SK-N-MC (cell line): Measurements from ENCODE around the gene RBM19.

ENCODE experiments used
- DNase-seq: peaks from one replicate; pipeline ENCODE4 v3.0.0-alpha.2; 2011; ENCODE audit warnings: low read depth, low spot score
- H3K27ac ChIP-seq: fragments of 200-600 bp; sonication (generic); 2 replicates; pipeline ENCODE4 v1.5.1; 2016; ENCODE audit warnings: mixed run types
- H3K36me3 ChIP-seq: fragments of 200-600 bp; sonication (generic); 2 replicates; pipeline ENCODE4 v1.6.1; 2017; ENCODE audit warnings: antibody characterized with exemption, low read length, mixed read lengths; ENCODE audit not compliant: insufficient read depth
- H3K4me3 ChIP-seq: fragments of 200-600 bp; sonication (generic); 2 replicates; pipeline ENCODE4 v1.5.1; 2016
- H3K9ac ChIP-seq: fragments of 200-600 bp; sonication (generic); 2 replicates; pipeline ENCODE4 v1.8.0; 2017; ENCODE audit warnings: mixed run types, mixed read lengths; ENCODE audit not compliant: insufficient read length
- H3K9me3 ChIP-seq: fragments of 200-600 bp; sonication (generic); 2 replicates; pipeline ENCODE4 v1.6.1; 2017; ENCODE audit warnings: low read depth, mild to moderate bottlenecking, antibody characterized with exemption, low read length, moderate library complexity, mixed read lengths
- EZH2 ChIP-seq: fragments of 200-600 bp; sonication (generic); IDR thresholded peaks from one replicate; pipeline ENCODE4 v1.6.1; 2017; ENCODE audit warnings: antibody characterized with exemption
- FOXP2 ChIP-seq: optimal IDR thresholded peaks from 2 replicates; pipeline ENCODE3; 2011; ENCODE audit warnings: mild to moderate bottlenecking, moderate library complexity; ENCODE audit not compliant: insufficient read depth; ENCODE audit errors: extremely low read length, control extremely low read depth
- POLR2AphosphoS5 ChIP-seq: IDR thresholded peaks from 2 replicates; pipeline ENCODE4 v1.6.1; 2012; ENCODE audit warnings: mild to moderate bottlenecking, low read depth, low read length, borderline replicate concordance

RBM19 gene

DNA sequence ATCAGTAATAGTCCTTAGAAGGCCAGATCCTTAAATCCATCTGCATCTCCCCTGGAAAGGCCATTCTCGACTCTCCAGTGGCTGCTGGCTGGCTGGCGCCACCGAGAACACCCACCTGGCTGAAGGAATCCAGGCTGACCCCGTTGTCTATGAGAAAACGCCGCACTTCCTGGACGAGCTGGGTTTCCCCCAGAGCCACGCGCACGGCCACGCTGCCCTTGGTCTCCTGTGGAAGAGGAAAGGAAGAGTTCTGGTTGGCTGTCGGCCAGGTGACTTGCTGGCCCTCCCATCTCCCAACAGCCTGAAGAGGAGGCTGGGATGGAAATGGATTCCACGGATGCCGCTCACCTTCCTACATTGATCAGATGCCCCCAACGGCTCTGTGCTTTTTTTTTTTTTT is 23.9 kb downstream of the RBM19 start:
- H3K36me3 ChIP-seq = peaks cover 23% of the 10 kb centered on the region; the same call in 1 of the 2 replicates
- no peak overlapping the region for H3K9ac ChIP-seq
- TF ChIP-seq POLR2AphosphoS5 (no peak), FOXP2 (no peak), EZH2 (no peak)
- H3K9me3 ChIP-seq = no peaks in the 10 kb centered on the region
- H3K4me3 ChIP-seq = no peak overlapping the region
- DNase-seq = no peak
- H3K27ac ChIP-seq = no peak overlapping the region

DNA sequence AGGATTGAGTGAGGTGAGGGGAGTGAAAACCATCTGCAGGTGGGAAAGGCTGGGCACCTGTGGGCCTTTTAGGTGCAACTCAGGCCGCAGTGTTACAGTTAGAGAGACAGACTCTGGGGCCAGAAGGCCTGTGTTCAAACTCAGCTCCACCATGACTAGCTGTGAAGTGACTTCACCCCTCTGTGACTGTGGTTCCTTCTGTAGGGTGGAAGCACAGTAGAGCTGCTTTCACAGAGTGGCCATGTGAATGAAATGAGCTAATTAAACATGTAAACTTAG is 25.0 kb downstream of the RBM19 start:
- H3K27ac ChIP-seq = no peak overlapping the region
- no peak for DNase-seq
- H3K4me3 ChIP-seq = no peak overlapping the region
- H3K9ac ChIP-seq = no peak overlapping the region
- H3K9me3 ChIP-seq = no peaks in the 10 kb centered on the region
- TF ChIP-seq FOXP2 (no peak), EZH2 (no peak), POLR2AphosphoS5 (no peak)
- H3K36me3 ChIP-seq = peaks cover 21% of the 10 kb centered on the region; the same call in 1 of the 2 replicates

DNA sequence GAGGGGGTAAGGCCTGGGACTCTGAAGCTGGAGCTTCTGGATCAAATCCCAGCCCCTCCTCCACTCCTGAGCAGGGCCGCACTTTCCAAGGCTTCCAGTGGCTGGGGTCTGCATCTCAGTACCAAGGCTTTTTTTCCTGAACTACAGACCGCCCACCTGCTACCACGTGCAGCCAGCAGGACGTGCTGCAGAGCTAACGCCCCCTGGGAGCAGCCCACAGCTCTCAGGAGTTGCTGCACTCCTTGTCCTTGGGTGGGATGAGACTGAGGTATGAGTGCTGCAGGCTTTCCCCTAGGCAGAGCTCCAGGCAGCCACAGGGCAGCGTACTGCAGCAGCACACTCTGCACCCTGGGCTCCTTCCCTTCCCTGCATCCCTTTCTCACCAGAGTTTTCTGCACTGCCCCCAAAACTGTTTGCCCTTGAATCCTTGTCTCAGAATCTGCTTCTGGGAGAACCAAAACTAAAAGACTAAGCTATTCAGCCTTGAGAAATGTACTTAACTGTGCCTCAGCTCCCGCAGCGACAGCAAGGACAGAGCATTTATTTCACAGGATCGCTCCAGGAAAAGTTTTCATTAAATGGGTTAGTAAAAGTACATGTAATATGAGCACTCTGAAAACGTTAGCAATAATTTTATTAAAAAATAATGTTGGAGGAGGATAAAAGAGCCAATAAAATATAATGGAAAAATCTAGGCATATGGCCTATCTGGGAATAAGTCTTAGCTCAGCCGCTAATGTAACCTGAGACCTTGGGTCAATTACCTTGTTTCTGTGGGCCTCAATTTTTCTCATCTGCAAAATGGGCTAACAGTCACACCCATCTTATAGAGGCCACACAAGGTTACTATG is 25.5 kb downstream of the RBM19 start:
- H3K36me3 ChIP-seq = peaks cover 16% of the 10 kb centered on the region; the same call in 1 of the 2 replicates

DNA sequence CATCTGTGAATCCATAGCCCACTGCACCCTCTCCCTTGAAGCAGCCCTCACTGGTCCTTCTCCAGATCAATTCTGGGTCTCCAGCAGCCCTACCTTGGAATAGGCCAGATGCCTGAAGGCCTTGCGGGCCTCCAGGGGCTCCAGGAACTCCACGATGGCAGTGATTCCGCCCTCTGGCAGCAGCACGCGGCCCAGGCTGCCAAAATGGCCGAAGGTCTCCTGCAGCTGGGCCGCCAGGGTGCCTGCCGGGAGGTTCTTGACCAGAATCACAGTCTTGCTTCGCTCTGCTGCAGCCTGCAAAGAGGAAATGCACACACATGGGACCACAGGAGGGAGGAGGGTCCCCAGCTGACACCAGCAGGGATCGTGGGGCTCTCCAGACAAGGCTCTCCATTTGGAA is 26.3 kb downstream of the RBM19 start:
- no peak overlapping the region for H3K9ac ChIP-seq
- no peak for DNase-seq
- TF ChIP-seq FOXP2 (no peak), EZH2 (no peak), POLR2AphosphoS5 (no peak)
- H3K36me3 ChIP-seq = peaks cover 14% of the 10 kb centered on the region; the same call in 1 of the 2 replicates
- H3K27ac ChIP-seq = no peak overlapping the region
- H3K4me3 ChIP-seq = no peak overlapping the region
- H3K9me3 ChIP-seq = no peaks in the 10 kb centered on the region

More for the DNA sequence above, 25.5 kb downstream of the RBM19 start:
- TF ChIP-seq EZH2 (no peak), POLR2AphosphoS5 (no peak), FOXP2 (no peak)
- Histone ChIP-seq H3K9ac (no peak overlapping the region), H3K4me3 (no peak overlapping the region), H3K9me3 (no peaks in the 10 kb centered on the region), H3K27ac (no peak overlapping the region)
- no peak for DNase-seq

DNA sequence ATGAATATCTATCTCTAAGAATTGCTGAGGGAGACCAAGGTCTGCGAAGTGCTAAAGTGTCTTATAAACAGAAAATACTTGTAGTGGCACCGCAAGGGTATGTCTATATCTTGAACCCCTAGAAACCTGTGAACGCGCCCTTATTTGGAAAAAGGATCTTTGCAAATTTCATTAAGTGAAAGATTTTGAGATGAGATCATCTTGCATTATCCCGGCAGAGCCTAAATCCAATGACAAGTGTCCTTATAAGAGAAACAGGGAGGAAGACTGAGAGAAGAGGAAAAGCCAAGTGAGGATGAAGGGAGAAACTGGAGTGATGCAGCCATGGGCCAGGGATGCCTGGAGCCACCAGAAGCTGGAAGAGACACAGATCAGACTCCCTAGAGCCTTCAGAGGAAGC is 27.7 kb downstream of the RBM19 start:
- TF ChIP-seq POLR2AphosphoS5 = no peak
- no peak for TF ChIP-seq EZH2
- TF ChIP-seq FOXP2 = no peak
- H3K4me3 ChIP-seq = no peak overlapping the region
- no peaks in the 10 kb centered on the region for H3K9me3 ChIP-seq
- no peak overlapping the region for H3K27ac ChIP-seq
- no peak overlapping the region for H3K9ac ChIP-seq
- peaks cover 14% of the 10 kb centered on the region; the same call in 1 of the 2 replicates for H3K36me3 ChIP-seq
- DNase-seq = no peak

DNA sequence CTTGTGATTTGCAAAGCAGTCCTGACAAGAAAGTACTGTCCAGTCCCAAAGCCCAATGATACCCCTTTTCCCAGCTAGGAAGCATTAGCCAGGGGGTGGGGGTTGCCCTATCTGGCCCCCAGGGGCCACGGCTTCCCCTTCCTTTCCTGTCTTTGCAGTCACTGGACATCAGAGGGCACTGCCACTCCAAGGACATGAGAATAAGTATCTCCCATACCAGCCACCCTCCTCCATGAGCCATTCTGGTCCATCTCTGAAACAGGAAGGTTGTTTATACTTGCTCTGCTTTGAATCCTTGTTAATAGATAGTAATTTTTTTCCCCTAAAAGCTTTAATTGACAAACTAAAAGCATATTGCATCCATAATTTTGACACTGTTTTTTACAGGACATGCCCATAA is 29.7 kb downstream of the RBM19 start:
- H3K36me3 ChIP-seq = peaks cover 6% of the 10 kb centered on the region; the same call in 1 of the 2 replicates
- H3K4me3 ChIP-seq = no peak overlapping the region
- no peak for DNase-seq
- H3K27ac ChIP-seq = no peak overlapping the region
- TF ChIP-seq FOXP2 (no peak), POLR2AphosphoS5 (no peak), EZH2 (no peak)
- H3K9me3 ChIP-seq = no peaks in the 10 kb centered on the region
- no peak overlapping the region for H3K9ac ChIP-seq

DNA sequence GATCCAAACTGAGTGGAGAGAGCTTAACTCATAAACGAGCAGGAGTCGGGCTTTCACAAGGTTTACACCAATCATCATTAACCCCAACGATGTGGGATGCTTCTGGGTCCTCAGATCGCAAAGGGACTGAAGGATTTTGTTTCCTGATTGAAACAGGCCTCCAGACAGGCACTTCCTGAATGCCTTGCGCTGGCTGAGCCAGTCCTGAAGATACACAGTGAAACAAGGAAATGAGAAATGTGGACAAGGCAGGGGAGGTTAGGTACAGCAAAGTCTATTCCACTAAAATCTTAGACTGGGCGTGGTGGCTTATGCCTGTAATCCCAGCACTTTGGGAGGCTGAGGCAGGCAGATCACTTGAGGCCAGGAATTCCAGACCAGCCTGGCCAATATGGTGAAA is 30.7 kb downstream of the RBM19 start:
- Histone ChIP-seq H3K9me3 (no peaks in the 10 kb centered on the region), H3K4me3 (no peak overlapping the region), H3K27ac (no peak overlapping the region), H3K36me3 (no peaks in the 10 kb centered on the region; the same call in 1 of the 2 replicates), H3K9ac (no peak overlapping the region)
- DNase-seq = no peak
- TF ChIP-seq FOXP2 (no peak), EZH2 (no peak), POLR2AphosphoS5 (no peak)

DNA sequence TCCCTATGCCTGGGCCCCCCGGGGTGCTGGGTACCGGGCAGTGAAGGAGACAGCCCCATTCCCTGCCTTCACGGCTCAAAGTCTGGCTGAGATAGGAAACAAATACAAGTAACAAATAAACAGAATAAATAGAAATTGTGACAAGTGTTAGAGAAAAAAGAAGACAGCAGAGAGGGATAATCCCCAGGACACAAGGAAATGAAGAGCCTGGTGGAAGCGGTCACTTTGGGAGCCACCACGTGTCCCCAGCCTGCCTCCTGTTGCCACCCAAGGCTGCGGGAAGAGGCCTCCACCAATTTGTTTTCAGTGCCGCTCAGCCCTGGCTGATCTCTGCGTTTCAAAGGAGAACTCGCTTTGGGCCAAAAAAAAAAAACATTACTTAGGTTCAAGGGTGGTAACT is 31.2 kb downstream of the RBM19 start:
- Histone ChIP-seq H3K36me3 (no peaks in the 10 kb centered on the region; the same call in 1 of the 2 replicates), H3K4me3 (no peak overlapping the region), H3K9ac (no peak overlapping the region), H3K27ac (no peak overlapping the region), H3K9me3 (no peaks in the 10 kb centered on the region)
- DNase-seq = no peak
- TF ChIP-seq FOXP2 (no peak), POLR2AphosphoS5 (no peak), EZH2 (no peak)
